ENCODE data around the gene LFNG. TPM values are rescaled to one million over a fixed set of nuclear protein-coding genes. Genes with fewer than 3 reads are reported as not detected.

LFNG gene
- total RNA-seq, 2 experiments from 2014 or later = 96.7 to 99.8 TPM

DNA sequence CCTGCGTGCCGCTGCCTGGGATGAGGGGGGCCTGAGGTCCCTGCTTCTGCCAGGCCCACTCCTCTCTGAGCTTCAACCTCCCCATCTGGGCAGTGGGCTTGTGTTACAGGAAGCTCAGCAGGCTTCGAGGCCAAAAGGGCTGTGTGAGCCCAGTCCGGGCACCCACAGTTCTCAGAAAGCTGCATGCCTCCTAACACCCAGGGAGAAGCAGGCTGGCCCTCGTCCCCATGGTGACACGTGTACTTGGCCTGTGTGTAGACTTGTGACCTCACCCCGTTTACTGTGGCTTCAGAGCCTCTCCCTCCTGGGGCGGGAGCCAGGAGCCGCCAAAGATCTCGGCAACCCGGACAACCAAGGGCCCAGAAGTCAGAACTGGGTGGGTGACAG, 41.2 kb upstream of the LFNG start:
- no peak overlapping the region for H3K4me3 Mint-ChIP-seq
- Histone ChIP-seq H3K9me3 (ENCODE audit: control insufficient read depth in 1 of 2, insufficient read depth in 1 of 2, low read length in 2 of 2) (peaks cover 6 to 13% of the 10 kb centered on the region in 2 experiments), H3K36me3 (ENCODE audit: insufficient read depth, low read length) (no peaks in the 10 kb centered on the region), H3K27me3 (ENCODE audit: control insufficient read depth in 1 of 2, insufficient read depth in 2 of 2, low read length in 2 of 2) (no peaks in the 10 kb centered on the region), H3K4me1 (ENCODE audit: insufficient read depth, low read length) (peaks cover 19% of the 10 kb centered on the region), H3K27ac (ENCODE audit: low read depth in 1 of 2, low read length in 2 of 2) (no peak overlapping the region), H3K4me3 (ENCODE audit: low read length) (no peak overlapping the region)
- no peak for DNase-seq
- CTCF ChIA-PET = interaction anchor here (1.4 kb wide), 1 partner anchor 9 kb away, joined by 4 read pairs; no protein-coding TSS in a partner anchor
- TF ChIP-seq, protein P1, sequence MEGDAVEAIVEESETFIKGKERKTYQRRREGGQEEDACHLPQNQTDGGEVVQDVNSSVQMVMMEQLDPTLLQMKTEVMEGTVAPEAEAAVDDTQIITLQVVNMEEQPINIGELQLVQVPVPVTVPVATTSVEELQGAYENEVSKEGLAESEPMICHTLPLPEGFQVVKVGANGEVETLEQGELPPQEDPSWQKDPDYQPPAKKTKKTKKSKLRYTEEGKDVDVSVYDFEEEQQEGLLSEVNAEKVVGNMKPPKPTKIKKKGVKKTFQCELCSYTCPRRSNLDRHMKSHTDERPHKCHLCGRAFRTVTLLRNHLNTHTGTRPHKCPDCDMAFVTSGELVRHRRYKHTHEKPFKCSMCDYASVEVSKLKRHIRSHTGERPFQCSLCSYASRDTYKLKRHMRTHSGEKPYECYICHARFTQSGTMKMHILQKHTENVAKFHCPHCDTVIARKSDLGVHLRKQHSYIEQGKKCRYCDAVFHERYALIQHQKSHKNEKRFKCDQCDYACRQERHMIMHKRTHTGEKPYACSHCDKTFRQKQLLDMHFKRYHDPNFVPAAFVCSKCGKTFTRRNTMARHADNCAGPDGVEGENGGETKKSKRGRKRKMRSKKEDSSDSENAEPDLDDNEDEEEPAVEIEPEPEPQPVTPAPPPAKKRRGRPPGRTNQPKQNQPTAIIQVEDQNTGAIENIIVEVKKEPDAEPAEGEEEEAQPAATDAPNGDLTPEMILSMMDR (IDR thresholded peaks at IDR 0.05) = no peak
- no peak overlapping the region for H3K27ac Mint-ChIP-seq
- no peaks in the 10 kb centered on the region for H3K4me1 Mint-ChIP-seq (ENCODE audit: low read depth)
- POLR2A ChIA-PET = no interaction called here
- intact Hi-C loops (cut with DNase I, micrococcal nuclease) = loop anchor here in 1 of 2 experiments (1.0 to 5.0 kb wide), 2 partner anchors 44 to 89 kb away; no protein-coding TSS in a partner anchor
- H3K36me3 Mint-ChIP-seq (ENCODE audit: low read depth) = no peaks in the 10 kb centered on the region
- no peak for ATAC-seq (ENCODE audit: poor library complexity)
- H3K9me3 Mint-ChIP-seq = no peaks in the 10 kb centered on the region
- no peaks in the 10 kb centered on the region for H3K27me3 Mint-ChIP-seq

DNA sequence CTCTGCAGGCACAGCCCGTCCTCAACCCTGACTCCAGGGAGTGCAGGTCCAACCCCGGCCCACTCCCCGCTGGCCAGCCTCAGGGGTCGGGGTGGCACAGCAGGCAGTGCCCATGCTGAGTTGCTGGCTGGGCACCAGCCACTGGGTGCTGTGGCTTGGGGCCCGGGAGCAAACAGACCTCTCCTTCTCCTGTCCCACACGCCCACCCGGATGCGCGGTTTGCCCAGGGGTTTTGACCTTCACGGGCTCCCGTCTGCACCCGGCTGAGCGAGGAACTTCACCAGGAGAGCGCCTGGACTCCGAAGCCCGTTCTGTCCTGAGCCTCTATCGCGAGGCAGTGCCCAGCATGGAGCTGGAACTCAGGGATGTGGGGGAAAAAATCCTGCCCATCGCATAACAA, 40.8 kb upstream of the LFNG start:
- Histone ChIP-seq H3K4me1 (ENCODE audit: insufficient read depth, low read length) (peaks cover 19% of the 10 kb centered on the region), H3K27ac (ENCODE audit: low read depth in 1 of 2, low read length in 2 of 2) (no peak overlapping the region), H3K4me3 (ENCODE audit: low read length) (no peak overlapping the region), H3K36me3 (ENCODE audit: insufficient read depth, low read length) (no peaks in the 10 kb centered on the region), H3K27me3 (ENCODE audit: control insufficient read depth in 1 of 2, insufficient read depth in 2 of 2, low read length in 2 of 2) (no peaks in the 10 kb centered on the region), H3K9me3 (ENCODE audit: control insufficient read depth in 1 of 2, insufficient read depth in 1 of 2, low read length in 2 of 2) (peaks cover 6 to 18% of the 10 kb centered on the region in 2 experiments)
- no peaks in the 10 kb centered on the region for H3K36me3 Mint-ChIP-seq (ENCODE audit: low read depth)
- TF ChIP-seq, protein P1 (IDR thresholded peaks at IDR 0.05) = no peak
- intact Hi-C loops (cut with DNase I, micrococcal nuclease) = loop anchor here in 1 of 2 experiments (1.0 to 5.0 kb wide), 2 partner anchors 44 to 89 kb away; no protein-coding TSS in a partner anchor
- no peak overlapping the region for H3K27ac Mint-ChIP-seq
- no peaks in the 10 kb centered on the region for H3K27me3 Mint-ChIP-seq
- POLR2A ChIA-PET = no interaction called here
- ATAC-seq (ENCODE audit: poor library complexity) (no peak), DNase-seq (peak in 1 of 14 experiments; percentile 15)
- H3K4me1 Mint-ChIP-seq (ENCODE audit: low read depth) = no peaks in the 10 kb centered on the region
- CTCF ChIA-PET = interaction anchor here (1.4 kb wide), 1 partner anchor 10 kb away, joined by 4 read pairs; no protein-coding TSS in a partner anchor
- H3K9me3 Mint-ChIP-seq = no peaks in the 10 kb centered on the region
- no peak overlapping the region for H3K4me3 Mint-ChIP-seq

DNA sequence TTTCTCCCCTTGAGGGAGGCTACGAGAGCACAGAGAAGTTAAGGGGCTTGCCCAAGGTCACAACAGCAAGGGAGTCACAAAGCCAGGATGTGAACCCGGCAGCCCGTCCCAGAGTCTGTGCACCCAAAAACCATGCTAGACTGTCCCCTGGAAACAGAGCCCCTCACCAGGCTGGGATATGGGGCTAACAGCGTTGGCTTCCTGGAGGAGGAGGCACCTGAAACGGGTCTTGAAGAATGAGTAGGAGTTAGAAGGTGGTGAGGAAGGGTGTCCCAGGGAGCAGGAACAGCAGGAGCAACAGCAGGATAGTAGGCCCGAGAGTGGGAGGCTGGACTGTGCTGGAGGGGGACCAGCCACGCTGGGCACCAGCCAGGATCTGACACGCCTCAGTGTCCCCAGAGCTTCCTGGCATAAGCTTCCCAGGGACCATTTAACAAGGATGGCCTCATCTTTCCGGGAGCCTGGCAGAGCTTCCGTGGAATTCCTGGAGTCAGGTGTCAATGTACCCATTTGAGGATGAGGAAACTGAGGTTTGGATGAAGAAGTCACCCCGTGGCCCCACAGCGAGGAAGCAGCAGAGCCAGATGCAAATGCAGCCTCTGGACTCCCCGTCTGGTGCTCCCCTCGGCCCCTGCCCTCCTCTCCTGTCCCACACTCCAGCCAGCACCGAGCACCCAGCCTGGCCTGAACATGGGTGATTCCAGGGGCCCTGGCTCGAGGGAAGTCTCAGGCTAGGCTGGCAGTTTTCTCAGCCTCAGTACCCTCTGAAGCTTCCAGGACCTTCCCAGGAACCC, 40.1 kb upstream of the LFNG start:
- Histone ChIP-seq H3K4me1 (ENCODE audit: insufficient read depth, low read length) (peaks cover 19% of the 10 kb centered on the region), H3K36me3 (ENCODE audit: insufficient read depth, low read length) (no peaks in the 10 kb centered on the region), H3K27ac (ENCODE audit: low read depth in 1 of 2, low read length in 2 of 2) (no peak overlapping the region), H3K9me3 (ENCODE audit: control insufficient read depth in 1 of 2, insufficient read depth in 1 of 2, low read length in 2 of 2) (peaks cover 6 to 18% of the 10 kb centered on the region in 2 experiments), H3K27me3 (ENCODE audit: control insufficient read depth in 1 of 2, insufficient read depth in 2 of 2, low read length in 2 of 2) (no peaks in the 10 kb centered on the region), H3K4me3 (ENCODE audit: low read length) (no peak overlapping the region)
- ChIA-PET CTCF (interaction anchor here (1.4 kb wide), 1 partner anchor 10 kb away, joined by 4 read pairs; no protein-coding TSS in a partner anchor), POLR2A (no interaction called here)
- TF ChIP-seq, protein P1 (IDR thresholded peaks at IDR 0.05) = no peak
- ATAC-seq (ENCODE audit: poor library complexity) = no peak
- H3K36me3 Mint-ChIP-seq (ENCODE audit: low read depth) = no peaks in the 10 kb centered on the region
- H3K27me3 Mint-ChIP-seq = no peaks in the 10 kb centered on the region
- intact Hi-C loops (cut with DNase I, micrococcal nuclease) = loop anchor here in 1 of 2 experiments (5.0 kb wide), 1 partner anchor 43 kb away; no protein-coding TSS in a partner anchor
- H3K27ac Mint-ChIP-seq = no peak overlapping the region
- no peaks in the 10 kb centered on the region for H3K9me3 Mint-ChIP-seq
- no peaks in the 10 kb centered on the region for H3K4me1 Mint-ChIP-seq (ENCODE audit: low read depth)
- no peak for DNase-seq
- H3K4me3 Mint-ChIP-seq = no peak overlapping the region
